ENCODE results near the gene TTLL9.

Gene TTLL9

DNA sequence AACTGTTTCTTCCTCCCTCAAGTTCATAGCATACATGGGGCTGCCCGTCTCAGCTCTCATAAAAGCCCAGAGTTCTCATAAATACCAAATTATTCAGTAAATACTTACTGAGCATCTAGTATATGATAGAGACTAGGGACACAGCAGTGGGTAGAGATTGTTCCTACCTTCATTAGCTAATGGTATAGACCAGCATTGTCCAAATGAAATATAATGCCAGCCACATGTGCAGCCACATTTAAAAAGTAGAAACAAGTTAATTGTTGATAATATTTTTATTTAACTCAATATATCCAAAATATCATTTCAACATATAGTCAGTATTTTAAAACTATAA lies 1.2 kb downstream of the TTLL9 start:
- TF ChIP-seq, protein P1, sequence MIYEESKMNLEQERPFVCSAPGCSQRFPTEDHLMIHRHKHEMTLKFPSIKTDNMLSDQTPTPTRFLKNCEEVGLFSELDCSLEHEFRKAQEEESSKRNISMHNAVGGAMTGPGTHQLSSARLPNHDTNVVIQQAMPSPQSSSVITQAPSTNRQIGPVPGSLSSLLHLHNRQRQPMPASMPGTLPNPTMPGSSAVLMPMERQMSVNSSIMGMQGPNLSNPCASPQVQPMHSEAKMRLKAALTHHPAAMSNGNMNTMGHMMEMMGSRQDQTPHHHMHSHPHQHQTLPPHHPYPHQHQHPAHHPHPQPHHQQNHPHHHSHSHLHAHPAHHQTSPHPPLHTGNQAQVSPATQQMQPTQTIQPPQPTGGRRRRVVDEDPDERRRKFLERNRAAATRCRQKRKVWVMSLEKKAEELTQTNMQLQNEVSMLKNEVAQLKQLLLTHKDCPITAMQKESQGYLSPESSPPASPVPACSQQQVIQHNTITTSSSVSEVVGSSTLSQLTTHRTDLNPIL (CRISPR knock-in tag; IDR thresholded peaks at IDR 0.05; ENCODE audit: low read depth) = no peak
- TF ChIP-seq, protein P2, sequence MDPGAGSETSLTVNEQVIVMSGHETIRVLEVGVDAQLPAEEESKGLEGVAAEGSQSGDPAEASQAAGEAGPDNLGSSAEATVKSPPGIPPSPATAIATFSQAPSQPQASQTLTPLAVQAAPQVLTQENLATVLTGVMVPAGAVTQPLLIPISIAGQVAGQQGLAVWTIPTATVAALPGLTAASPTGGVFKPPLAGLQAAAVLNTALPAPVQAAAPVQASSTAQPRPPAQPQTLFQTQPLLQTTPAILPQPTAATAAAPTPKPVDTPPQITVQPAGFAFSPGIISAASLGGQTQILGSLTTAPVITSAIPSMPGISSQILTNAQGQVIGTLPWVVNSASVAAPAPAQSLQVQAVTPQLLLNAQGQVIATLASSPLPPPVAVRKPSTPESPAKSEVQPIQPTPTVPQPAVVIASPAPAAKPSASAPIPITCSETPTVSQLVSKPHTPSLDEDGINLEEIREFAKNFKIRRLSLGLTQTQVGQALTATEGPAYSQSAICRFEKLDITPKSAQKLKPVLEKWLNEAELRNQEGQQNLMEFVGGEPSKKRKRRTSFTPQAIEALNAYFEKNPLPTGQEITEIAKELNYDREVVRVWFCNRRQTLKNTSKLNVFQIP (CRISPR knock-in tag; IDR thresholded peaks at IDR 0.05; ENCODE audit: borderline replicate concordance, low read depth) = no peak
- TF ChIP-seq ZNF70 (CRISPR knock-in tag; IDR thresholded peaks at IDR 0.05) (no peak), GLIS3 (CRISPR knock-in tag; IDR thresholded peaks at IDR 0.05) (no peak), OSR1 (CRISPR knock-in tag; IDR thresholded peaks at IDR 0.05) (no peak), ARNTL (CRISPR knock-in tag; IDR thresholded peaks at IDR 0.05; ENCODE audit: borderline replicate concordance, low read depth) (no peak), CSDC2 (CRISPR knock-in tag; IDR thresholded peaks at IDR 0.05) (no peak), TCF4 (CRISPR knock-in tag; IDR thresholded peaks at IDR 0.05; ENCODE audit: borderline replicate concordance) (no peak), SNAI2 (CRISPR knock-in tag; IDR thresholded peaks at IDR 0.05) (no peak), ZNF565 (CRISPR knock-in tag; conservative IDR thresholded peaks at IDR 0.05; ENCODE audit: low read depth) (no peak)
- TF ChIP-seq, protein P3, sequence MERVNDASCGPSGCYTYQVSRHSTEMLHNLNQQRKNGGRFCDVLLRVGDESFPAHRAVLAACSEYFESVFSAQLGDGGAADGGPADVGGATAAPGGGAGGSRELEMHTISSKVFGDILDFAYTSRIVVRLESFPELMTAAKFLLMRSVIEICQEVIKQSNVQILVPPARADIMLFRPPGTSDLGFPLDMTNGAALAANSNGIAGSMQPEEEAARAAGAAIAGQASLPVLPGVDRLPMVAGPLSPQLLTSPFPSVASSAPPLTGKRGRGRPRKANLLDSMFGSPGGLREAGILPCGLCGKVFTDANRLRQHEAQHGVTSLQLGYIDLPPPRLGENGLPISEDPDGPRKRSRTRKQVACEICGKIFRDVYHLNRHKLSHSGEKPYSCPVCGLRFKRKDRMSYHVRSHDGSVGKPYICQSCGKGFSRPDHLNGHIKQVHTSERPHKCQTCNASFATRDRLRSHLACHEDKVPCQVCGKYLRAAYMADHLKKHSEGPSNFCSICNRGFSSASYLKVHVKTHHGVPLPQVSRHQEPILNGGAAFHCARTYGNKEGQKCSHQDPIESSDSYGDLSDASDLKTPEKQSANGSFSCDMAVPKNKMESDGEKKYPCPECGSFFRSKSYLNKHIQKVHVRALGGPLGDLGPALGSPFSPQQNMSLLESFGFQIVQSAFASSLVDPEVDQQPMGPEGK (CRISPR knock-in tag; IDR thresholded peaks at IDR 0.05; ENCODE audit: borderline replicate concordance) = no peak
- no peak for ATAC-seq

DNA sequence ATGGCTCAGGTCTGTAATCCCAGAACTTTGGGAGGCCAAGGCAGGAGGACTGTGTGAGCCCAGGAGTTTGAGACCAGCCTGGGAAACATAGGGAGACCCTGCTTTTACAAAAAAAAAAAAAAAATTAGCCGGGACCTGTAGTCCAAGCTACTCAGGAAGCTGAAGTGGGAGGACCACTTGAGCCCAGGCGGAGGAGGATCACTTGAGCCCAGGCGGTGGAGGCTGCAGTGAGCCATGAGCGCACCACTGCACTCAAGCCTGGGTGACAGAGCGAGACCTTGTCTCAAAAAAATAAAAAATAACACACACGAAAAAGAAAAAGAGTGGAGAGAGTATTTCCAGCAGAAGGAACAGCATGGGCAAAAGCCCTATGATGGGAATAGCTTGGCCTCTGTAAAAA lies 2.0 kb downstream of the TTLL9 start:
- ATAC-seq = no peak
- no peak for TF ChIP-seq OSR1 (CRISPR knock-in tag; IDR thresholded peaks at IDR 0.05)
- TF ChIP-seq ARNTL (CRISPR knock-in tag; IDR thresholded peaks at IDR 0.05; ENCODE audit: borderline replicate concordance, low read depth) = no peak
- TF ChIP-seq, protein P2 (CRISPR knock-in tag; IDR thresholded peaks at IDR 0.05; ENCODE audit: borderline replicate concordance, low read depth) = no peak
- TF ChIP-seq, protein P3 (CRISPR knock-in tag; IDR thresholded peaks at IDR 0.05; ENCODE audit: borderline replicate concordance) = no peak
- no peak for TF ChIP-seq ISL1 (CRISPR knock-in tag; IDR thresholded peaks at IDR 0.05)
- no peak for TF ChIP-seq SNAI2 (CRISPR knock-in tag; IDR thresholded peaks at IDR 0.05)
- no peak for TF ChIP-seq BACH2 (CRISPR knock-in tag; IDR thresholded peaks at IDR 0.05; ENCODE audit: borderline replicate concordance)
- TF ChIP-seq ZNF565 (CRISPR knock-in tag; conservative IDR thresholded peaks at IDR 0.05; ENCODE audit: low read depth) = no peak
- TF ChIP-seq TOX (CRISPR knock-in tag; IDR thresholded peaks at IDR 0.05; ENCODE audit: borderline replicate concordance) = no peak
- TF ChIP-seq ESRRG (CRISPR knock-in tag; IDR thresholded peaks at IDR 0.05) = no peak
- no peak for TF ChIP-seq ZNF8 (CRISPR knock-in tag; IDR thresholded peaks at IDR 0.05)
- no peak for TF ChIP-seq PPARA (CRISPR knock-in tag; IDR thresholded peaks at IDR 0.05; ENCODE audit: borderline replicate concordance)
- no peak for TF ChIP-seq RARB (CRISPR knock-in tag; IDR thresholded peaks at IDR 0.05)

DNA sequence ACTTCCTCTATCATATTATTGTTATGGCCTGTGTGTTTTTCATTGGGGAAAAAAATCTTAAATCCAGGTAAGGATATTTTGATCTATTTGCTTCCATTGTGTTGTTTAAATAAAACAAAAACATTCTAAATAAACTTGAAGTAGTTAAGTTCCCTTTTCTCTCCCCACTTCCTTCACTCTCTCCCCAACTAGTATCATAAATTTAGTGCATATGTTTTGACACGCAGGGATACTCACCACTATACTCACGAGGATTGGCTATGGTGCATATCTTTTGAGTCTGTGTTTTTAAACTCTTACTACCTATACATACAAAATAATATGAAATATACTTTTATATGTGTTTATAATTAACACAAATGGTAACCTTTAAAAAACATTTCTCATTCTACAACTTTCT lies 5.2 kb downstream of the TTLL9 start:
- TF ChIP-seq, protein P2 (CRISPR knock-in tag; IDR thresholded peaks at IDR 0.05; ENCODE audit: borderline replicate concordance, low read depth) = no peak
- TF ChIP-seq GLIS3 (CRISPR knock-in tag; IDR thresholded peaks at IDR 0.05) (no peak), TOX (CRISPR knock-in tag; IDR thresholded peaks at IDR 0.05; ENCODE audit: borderline replicate concordance) (no peak), SNAI2 (CRISPR knock-in tag; IDR thresholded peaks at IDR 0.05) (no peak), ZC3H10 (CRISPR knock-in tag; IDR thresholded peaks at IDR 0.05) (no peak), ZNF8 (CRISPR knock-in tag; IDR thresholded peaks at IDR 0.05) (no peak), BACH2 (CRISPR knock-in tag; IDR thresholded peaks at IDR 0.05; ENCODE audit: borderline replicate concordance) (no peak)
- TF ChIP-seq, protein P1 (CRISPR knock-in tag; IDR thresholded peaks at IDR 0.05; ENCODE audit: low read depth) = no peak
- TF ChIP-seq, protein P4, sequence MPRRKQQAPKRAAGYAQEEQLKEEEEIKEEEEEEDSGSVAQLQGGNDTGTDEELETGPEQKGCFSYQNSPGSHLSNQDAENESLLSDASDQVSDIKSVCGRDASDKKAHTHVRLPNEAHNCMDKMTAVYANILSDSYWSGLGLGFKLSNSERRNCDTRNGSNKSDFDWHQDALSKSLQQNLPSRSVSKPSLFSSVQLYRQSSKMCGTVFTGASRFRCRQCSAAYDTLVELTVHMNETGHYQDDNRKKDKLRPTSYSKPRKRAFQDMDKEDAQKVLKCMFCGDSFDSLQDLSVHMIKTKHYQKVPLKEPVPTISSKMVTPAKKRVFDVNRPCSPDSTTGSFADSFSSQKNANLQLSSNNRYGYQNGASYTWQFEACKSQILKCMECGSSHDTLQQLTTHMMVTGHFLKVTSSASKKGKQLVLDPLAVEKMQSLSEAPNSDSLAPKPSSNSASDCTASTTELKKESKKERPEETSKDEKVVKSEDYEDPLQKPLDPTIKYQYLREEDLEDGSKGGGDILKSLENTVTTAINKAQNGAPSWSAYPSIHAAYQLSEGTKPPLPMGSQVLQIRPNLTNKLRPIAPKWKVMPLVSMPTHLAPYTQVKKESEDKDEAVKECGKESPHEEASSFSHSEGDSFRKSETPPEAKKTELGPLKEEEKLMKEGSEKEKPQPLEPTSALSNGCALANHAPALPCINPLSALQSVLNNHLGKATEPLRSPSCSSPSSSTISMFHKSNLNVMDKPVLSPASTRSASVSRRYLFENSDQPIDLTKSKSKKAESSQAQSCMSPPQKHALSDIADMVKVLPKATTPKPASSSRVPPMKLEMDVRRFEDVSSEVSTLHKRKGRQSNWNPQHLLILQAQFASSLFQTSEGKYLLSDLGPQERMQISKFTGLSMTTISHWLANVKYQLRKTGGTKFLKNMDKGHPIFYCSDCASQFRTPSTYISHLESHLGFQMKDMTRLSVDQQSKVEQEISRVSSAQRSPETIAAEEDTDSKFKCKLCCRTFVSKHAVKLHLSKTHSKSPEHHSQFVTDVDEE (CRISPR knock-in tag; IDR thresholded peaks at IDR 0.05) = no peak
- ATAC-seq = no peak
